ENCODE data around the gene ATP6V0A4. TPM values are rescaled to one million over a fixed set of nuclear protein-coding genes. Genes with fewer than 3 reads are reported as not detected.

The ATP6V0A4 gene
- total RNA-seq, 1 donor from 2014 or later = 0.25 TPM

DNA sequence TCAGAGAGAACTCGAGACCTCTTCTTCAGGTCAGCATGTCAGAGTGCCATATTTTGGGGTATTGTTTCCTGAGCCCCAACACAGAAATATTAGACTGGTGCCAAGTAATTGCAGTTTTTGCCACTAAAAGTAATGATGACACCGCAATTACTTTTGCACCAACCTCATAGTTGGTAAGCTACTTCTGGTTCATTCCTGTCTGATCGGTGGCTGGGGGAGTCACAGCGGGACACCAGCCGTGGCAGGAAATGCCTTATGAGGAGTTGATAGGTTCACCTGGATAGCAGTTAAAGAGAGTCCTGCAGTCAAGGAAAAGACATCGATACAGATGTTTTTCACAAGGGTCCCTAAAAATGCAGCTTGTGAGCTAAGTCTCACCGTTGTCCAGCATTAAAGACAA, 23.9 kb upstream of the ATP6V0A4 start:
- Histone ChIP-seq H3K27me3 (ENCODE audit: insufficient read depth, low read length) (no peaks in the 10 kb centered on the region), H4K20me1 (ENCODE audit: insufficient read depth, low read length) (no peaks in the 10 kb centered on the region), H2AFZ (ENCODE audit: low read depth, low read length) (no peak overlapping the region), H3K4me2 (ENCODE audit: low read length) (no peak overlapping the region), H3K4me3 (ENCODE audit: insufficient read depth, low read depth, low read length) (no peak overlapping the region), H3K9ac (ENCODE audit: low read length) (no peak overlapping the region), H3K79me2 (ENCODE audit: insufficient read depth, low read length) (no peaks in the 10 kb centered on the region), H3K27ac (ENCODE audit: low read depth, low read length) (no peak overlapping the region), H3K9me3 (ENCODE audit: insufficient read depth, low read depth, low read length) (no peaks in the 10 kb centered on the region), H3K4me1 (ENCODE audit: insufficient read depth, low read length) (no peaks in the 10 kb centered on the region), H3K36me3 (ENCODE audit: insufficient read depth, low read length) (no peaks in the 10 kb centered on the region)
- TF ChIP-seq, protein P1, sequence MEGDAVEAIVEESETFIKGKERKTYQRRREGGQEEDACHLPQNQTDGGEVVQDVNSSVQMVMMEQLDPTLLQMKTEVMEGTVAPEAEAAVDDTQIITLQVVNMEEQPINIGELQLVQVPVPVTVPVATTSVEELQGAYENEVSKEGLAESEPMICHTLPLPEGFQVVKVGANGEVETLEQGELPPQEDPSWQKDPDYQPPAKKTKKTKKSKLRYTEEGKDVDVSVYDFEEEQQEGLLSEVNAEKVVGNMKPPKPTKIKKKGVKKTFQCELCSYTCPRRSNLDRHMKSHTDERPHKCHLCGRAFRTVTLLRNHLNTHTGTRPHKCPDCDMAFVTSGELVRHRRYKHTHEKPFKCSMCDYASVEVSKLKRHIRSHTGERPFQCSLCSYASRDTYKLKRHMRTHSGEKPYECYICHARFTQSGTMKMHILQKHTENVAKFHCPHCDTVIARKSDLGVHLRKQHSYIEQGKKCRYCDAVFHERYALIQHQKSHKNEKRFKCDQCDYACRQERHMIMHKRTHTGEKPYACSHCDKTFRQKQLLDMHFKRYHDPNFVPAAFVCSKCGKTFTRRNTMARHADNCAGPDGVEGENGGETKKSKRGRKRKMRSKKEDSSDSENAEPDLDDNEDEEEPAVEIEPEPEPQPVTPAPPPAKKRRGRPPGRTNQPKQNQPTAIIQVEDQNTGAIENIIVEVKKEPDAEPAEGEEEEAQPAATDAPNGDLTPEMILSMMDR (IDR thresholded peaks at IDR 0.05; ENCODE audit: insufficient read depth, low read depth, low read length) = no peak
- no peak for TF ChIP-seq EZH2 (IDR thresholded peaks at IDR 0.05; ENCODE audit: insufficient read depth, low read length)
- peaks cover 6% of the 10 kb centered on the region for H3K9me3 Mint-ChIP-seq (ENCODE audit: unreplicated experiment)
- no peak overlapping the region for H3K4me3 Mint-ChIP-seq (ENCODE audit: unreplicated experiment)
- FAIRE-seq (no peak), DNase-seq (ENCODE audit: low read depth) (no peak)
- H3K27ac Mint-ChIP-seq (ENCODE audit: unreplicated experiment) = no peak overlapping the region
- H3K36me3 Mint-ChIP-seq (ENCODE audit: low read depth, unreplicated experiment) = no peaks in the 10 kb centered on the region
- H3K27me3 Mint-ChIP-seq (ENCODE audit: low read depth, unreplicated experiment) = no peaks in the 10 kb centered on the region
- no peaks in the 10 kb centered on the region for H3K4me1 Mint-ChIP-seq (ENCODE audit: low read depth, unreplicated experiment)

DNA sequence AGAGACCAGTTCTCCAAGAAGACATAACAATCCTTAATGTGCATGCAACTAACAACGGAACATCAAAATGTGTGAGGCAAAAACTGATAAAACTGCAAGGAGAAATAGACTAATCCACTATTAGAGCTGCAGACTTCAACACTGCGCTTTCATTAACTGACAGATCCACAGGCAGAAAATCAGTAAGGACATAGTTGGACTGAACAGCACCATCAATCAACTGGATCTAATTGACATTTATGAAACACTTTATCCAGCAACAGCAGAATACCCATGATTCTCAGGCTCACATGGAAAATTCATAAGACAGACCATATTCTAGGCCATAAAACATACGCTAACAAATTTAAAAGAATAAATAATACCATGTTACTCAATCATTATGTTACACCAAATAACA, 21.6 kb upstream of the ATP6V0A4 start:
- Histone ChIP-seq H4K20me1 (ENCODE audit: insufficient read depth, low read length) (no peaks in the 10 kb centered on the region), H3K9ac (ENCODE audit: low read length) (no peak overlapping the region), H3K9me3 (ENCODE audit: insufficient read depth, low read depth, low read length) (no peaks in the 10 kb centered on the region), H3K4me1 (ENCODE audit: insufficient read depth, low read length) (no peaks in the 10 kb centered on the region), H3K27ac (ENCODE audit: low read depth, low read length) (no peak overlapping the region), H3K27me3 (ENCODE audit: insufficient read depth, low read length) (no peaks in the 10 kb centered on the region), H3K79me2 (ENCODE audit: insufficient read depth, low read length) (no peaks in the 10 kb centered on the region), H3K36me3 (ENCODE audit: insufficient read depth, low read length) (no peaks in the 10 kb centered on the region), H3K4me2 (ENCODE audit: low read length) (no peak overlapping the region), H2AFZ (ENCODE audit: low read depth, low read length) (no peak overlapping the region), H3K4me3 (ENCODE audit: insufficient read depth, low read depth, low read length) (no peak overlapping the region)
- FAIRE-seq = no peak
- no peak for DNase-seq (ENCODE audit: low read depth)
- H3K4me3 Mint-ChIP-seq (ENCODE audit: unreplicated experiment) = no peak overlapping the region
- H3K27me3 Mint-ChIP-seq (ENCODE audit: low read depth, unreplicated experiment) = no peaks in the 10 kb centered on the region
- TF ChIP-seq, protein P1 (IDR thresholded peaks at IDR 0.05; ENCODE audit: insufficient read depth, low read depth, low read length) = no peak
- TF ChIP-seq EZH2 (IDR thresholded peaks at IDR 0.05; ENCODE audit: insufficient read depth, low read length) = no peak
- H3K4me1 Mint-ChIP-seq (ENCODE audit: low read depth, unreplicated experiment) = no peaks in the 10 kb centered on the region
- H3K36me3 Mint-ChIP-seq (ENCODE audit: low read depth, unreplicated experiment) = no peaks in the 10 kb centered on the region
- peaks cover 1% of the 10 kb centered on the region for H3K9me3 Mint-ChIP-seq (ENCODE audit: unreplicated experiment)
- no peak overlapping the region for H3K27ac Mint-ChIP-seq (ENCODE audit: unreplicated experiment)

DNA sequence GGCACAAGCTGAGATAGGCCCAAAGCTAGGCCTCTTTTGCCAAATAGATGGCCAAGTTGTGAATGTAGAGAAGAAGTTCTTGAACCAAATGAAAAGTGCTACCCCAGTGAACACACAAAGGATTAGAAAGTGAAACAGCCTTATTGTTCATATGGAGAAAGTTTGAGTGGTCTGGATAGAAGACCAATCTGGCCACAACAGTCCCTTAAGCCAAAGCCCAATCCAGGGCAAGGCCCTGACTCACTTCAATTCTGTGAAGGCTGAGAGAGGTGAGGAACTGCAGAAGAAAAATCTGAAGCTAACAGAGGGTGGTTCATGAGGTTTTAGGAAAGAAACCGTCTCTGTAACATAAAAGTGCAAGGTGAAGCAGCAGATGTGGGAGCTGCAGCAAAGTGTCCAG, 18.7 kb upstream of the ATP6V0A4 start:
- Histone ChIP-seq H3K4me2 (ENCODE audit: low read length) (no peak overlapping the region), H2AFZ (ENCODE audit: low read depth, low read length) (no peak overlapping the region), H3K9ac (ENCODE audit: low read length) (no peak overlapping the region), H3K79me2 (ENCODE audit: insufficient read depth, low read length) (no peaks in the 10 kb centered on the region), H3K27ac (ENCODE audit: low read depth, low read length) (no peak overlapping the region), H3K36me3 (ENCODE audit: insufficient read depth, low read length) (no peaks in the 10 kb centered on the region), H3K27me3 (ENCODE audit: insufficient read depth, low read length) (no peaks in the 10 kb centered on the region), H3K4me1 (ENCODE audit: insufficient read depth, low read length) (no peaks in the 10 kb centered on the region), H3K4me3 (ENCODE audit: insufficient read depth, low read depth, low read length) (no peak overlapping the region), H3K9me3 (ENCODE audit: insufficient read depth, low read depth, low read length) (no peaks in the 10 kb centered on the region), H4K20me1 (ENCODE audit: insufficient read depth, low read length) (no peaks in the 10 kb centered on the region)
- FAIRE-seq (no peak), DNase-seq (ENCODE audit: low read depth) (no peak)
- no peak overlapping the region for H3K27ac Mint-ChIP-seq (ENCODE audit: unreplicated experiment)
- no peak overlapping the region for H3K4me3 Mint-ChIP-seq (ENCODE audit: unreplicated experiment)
- TF ChIP-seq, protein P1 (IDR thresholded peaks at IDR 0.05; ENCODE audit: insufficient read depth, low read depth, low read length) = no peak
- TF ChIP-seq EZH2 (IDR thresholded peaks at IDR 0.05; ENCODE audit: insufficient read depth, low read length) = no peak
- no peaks in the 10 kb centered on the region for H3K27me3 Mint-ChIP-seq (ENCODE audit: low read depth, unreplicated experiment)
- no peaks in the 10 kb centered on the region for H3K4me1 Mint-ChIP-seq (ENCODE audit: low read depth, unreplicated experiment)
- peaks cover 1% of the 10 kb centered on the region for H3K9me3 Mint-ChIP-seq (ENCODE audit: unreplicated experiment)
- H3K36me3 Mint-ChIP-seq (ENCODE audit: low read depth, unreplicated experiment) = no peaks in the 10 kb centered on the region

Measured in astrocyte (in vitro differentiated cells and primary cell).